Camera-type eye (tissue), 1 donor: Measurements from ENCODE around the gene OR2J2. TPM values are rescaled to one million over a fixed set of nuclear protein-coding genes. Genes with fewer than 3 reads are reported as not detected.

Experiments used
- total RNA-seq: library from RNA; depleted of rRNA; stranded (reverse); fragments of >200 nt; gene quantifications from one replicate; pipeline ENCODE4 v1.2.3, GENCODE V29; 2014

OR2J2 gene
- not detected for total RNA-seq

DNA sequence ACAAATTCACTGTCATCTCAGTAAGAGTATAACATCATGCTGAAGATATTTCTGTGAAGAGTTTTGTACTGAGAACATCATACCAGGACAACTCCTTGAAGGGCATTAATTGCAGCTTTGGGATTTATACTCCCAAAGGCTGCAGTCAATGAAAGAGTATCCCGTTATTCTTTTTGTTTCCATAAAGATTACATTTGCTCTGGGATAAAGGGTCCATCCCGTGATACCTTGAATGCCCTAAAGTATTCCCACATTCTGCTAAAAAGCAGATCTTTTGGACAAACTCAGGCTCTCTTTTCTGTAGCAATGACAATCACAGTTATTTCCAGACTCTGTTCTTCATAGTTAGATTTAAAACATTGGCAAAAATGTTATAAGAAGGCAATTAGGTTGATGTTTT lies at the start of gene OR2J2:
Gene OR2J2 (plus strand): TSS at position 301 of the 400 bp plus-strand sequence. CDS start 2,729 bp downstream, outside the sequence.

Other genes with a start within 250 kb of the OR2J2 start
- gene TRIM27, start 246.9 kb upstream of the OR2J2 start, total RNA-seq, result 68.8 TPM
- 2.9 TPM for gene ZNF311, start 165.6 kb upstream of the OR2J2 start, total RNA-seq
- not detected for gene OR2W1, start 125.7 kb upstream of the OR2J2 start, total RNA-seq
- gene OR2B3, start 83.6 kb upstream of the OR2J2 start, total RNA-seq, result not detected
- gene OR2J1, start 71.4 kb upstream of the OR2J2 start, total RNA-seq, result not detected
- not detected for gene OR2J3, start 62.8 kb upstream of the OR2J2 start, total RNA-seq
- not detected for gene OR14J1, start 130.8 kb downstream of the OR2J2 start, total RNA-seq
- gene OR5V1, start 198.0 kb downstream of the OR2J2 start, total RNA-seq, result not detected
- not detected for gene OR12D3, start 204.4 kb downstream of the OR2J2 start, total RNA-seq
- gene OR12D2, start 224.7 kb downstream of the OR2J2 start, total RNA-seq, result not detected
- not detected for gene OR12D1, start 244.0 kb downstream of the OR2J2 start, total RNA-seq